ENCODE data around the gene LYRM7.

Gene LYRM7

GRCh38 chr5:131156957-131157356 lies 13.8 kb upstream of the LYRM7 start:
- peaks cover 33% of the 10 kb centered on the region for H3K36me3 ChIP-seq (ENCODE audit: insufficient read depth, low read length)
- H3K9me3 ChIP-seq (replicated peaks; ENCODE audit: low read length) = no peaks in the 10 kb centered on the region
- no peaks in the 10 kb centered on the region for H3K4me1 ChIP-seq (ENCODE audit: control insufficient read depth, insufficient read depth, low read length)
- no peak overlapping the region for H3K9ac ChIP-seq (ENCODE audit: low read depth, low read length)
- H3K4me3 ChIP-seq (ENCODE audit: low read length) = no peak overlapping the region
- no peaks in the 10 kb centered on the region for H3K27me3 ChIP-seq (ENCODE audit: control insufficient read depth, insufficient read depth, low read length)
- no peak overlapping the region for H3K4me2 ChIP-seq (ENCODE audit: low read length)

DNA sequence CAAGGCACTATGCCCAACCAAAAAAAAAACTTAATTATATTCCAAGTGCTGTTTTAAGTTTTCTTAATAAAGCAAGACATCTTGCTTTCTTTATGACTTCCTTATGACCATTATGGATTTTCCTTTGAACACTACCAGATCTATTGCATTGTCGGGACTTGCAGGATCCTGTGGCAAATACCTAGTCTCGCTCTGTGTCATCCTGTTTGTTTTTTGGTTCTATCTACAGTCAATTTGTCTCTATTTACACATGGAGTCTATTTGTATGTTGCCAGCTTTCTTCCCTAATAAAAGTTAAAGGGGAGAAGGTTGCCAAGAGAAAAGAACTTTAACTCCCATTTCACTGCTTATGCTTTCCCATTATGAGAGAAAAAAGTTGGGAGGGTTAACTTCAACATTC lies 10.6 kb upstream of the LYRM7 start:
- H3K36me3 ChIP-seq (ENCODE audit: insufficient read depth, low read length) = peaks cover 41% of the 10 kb centered on the region
- no peak overlapping the region for H3K4me2 ChIP-seq (ENCODE audit: low read length)
- no peaks in the 10 kb centered on the region for H3K9me3 ChIP-seq (replicated peaks; ENCODE audit: low read length)
- H3K27me3 ChIP-seq (ENCODE audit: control insufficient read depth, insufficient read depth, low read length) = no peaks in the 10 kb centered on the region
- H3K4me1 ChIP-seq (ENCODE audit: control insufficient read depth, insufficient read depth, low read length) = peaks cover 3% of the 10 kb centered on the region
- no peak overlapping the region for H3K4me3 ChIP-seq (ENCODE audit: low read length)
- no peak overlapping the region for H3K9ac ChIP-seq (ENCODE audit: low read depth, low read length)

DNA sequence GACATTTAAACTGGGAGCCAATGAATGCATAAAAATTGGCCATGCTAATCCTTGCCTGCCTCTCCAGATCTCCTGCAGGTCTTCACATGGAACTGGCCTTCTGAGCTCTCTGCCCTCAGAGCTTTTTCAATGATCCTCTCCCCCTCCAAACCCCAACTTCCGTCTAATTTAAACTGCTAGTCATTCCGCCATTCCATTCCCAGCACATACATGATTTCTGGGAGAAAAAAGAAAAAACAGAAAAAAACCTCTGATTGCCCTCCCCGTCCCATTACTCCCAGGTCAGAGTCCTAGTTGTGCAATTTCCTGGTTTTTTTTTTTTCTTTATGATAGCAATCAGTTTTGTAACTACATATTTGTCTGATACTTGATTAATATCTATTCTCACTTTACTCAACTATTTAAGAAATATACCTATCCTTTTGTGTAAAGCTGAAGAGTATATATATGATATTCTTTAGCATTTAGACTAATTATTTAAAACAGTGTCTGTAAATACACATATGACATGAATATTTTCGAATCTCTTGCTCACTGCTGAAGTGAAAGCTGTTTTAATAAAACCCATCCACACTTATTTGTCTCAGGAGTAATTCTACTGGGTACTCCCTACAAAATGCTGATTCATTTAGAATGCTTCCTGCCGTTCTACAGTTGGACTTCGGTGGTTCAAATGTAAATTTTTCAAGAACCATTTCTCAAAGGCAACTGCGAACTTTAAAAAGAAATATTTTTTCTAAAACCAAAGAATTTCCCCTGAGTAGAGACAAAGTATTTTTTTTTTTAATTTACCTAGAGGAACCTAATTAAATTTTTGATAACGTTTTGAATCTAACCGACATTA lies 7.2 kb upstream of the LYRM7 start:
- H3K27me3 ChIP-seq (ENCODE audit: control insufficient read depth, insufficient read depth, low read length) = no peaks in the 10 kb centered on the region
- peaks cover 9% of the 10 kb centered on the region for H3K4me1 ChIP-seq (ENCODE audit: control insufficient read depth, insufficient read depth, low read length)
- peak overlapping the region; percentile 97 for H3K4me3 ChIP-seq (ENCODE audit: low read length)
- H3K4me2 ChIP-seq (ENCODE audit: low read length) = peak overlapping the region; percentile 90
- H3K9me3 ChIP-seq (replicated peaks; ENCODE audit: low read length) = no peaks in the 10 kb centered on the region
- H3K36me3 ChIP-seq (ENCODE audit: insufficient read depth, low read length) = peaks cover 39% of the 10 kb centered on the region
- H3K9ac ChIP-seq (ENCODE audit: low read depth, low read length) = peak overlapping the region; percentile 99

GRCh38 chr5:131164191-131165118 lies 6.3 kb upstream of the LYRM7 start:
- Histone ChIP-seq H3K9ac (ENCODE audit: low read depth, low read length) (peak overlapping the region; percentile 99), H3K36me3 (ENCODE audit: insufficient read depth, low read length) (peaks cover 29% of the 10 kb centered on the region), H3K4me2 (ENCODE audit: low read length) (peak overlapping the region; percentile 90), H3K9me3 (replicated peaks; ENCODE audit: low read length) (no peaks in the 10 kb centered on the region), H3K4me3 (ENCODE audit: low read length) (peak overlapping the region; percentile 97), H3K4me1 (ENCODE audit: control insufficient read depth, insufficient read depth, low read length) (peaks cover 9% of the 10 kb centered on the region), H3K27me3 (ENCODE audit: control insufficient read depth, insufficient read depth, low read length) (no peaks in the 10 kb centered on the region)

DNA sequence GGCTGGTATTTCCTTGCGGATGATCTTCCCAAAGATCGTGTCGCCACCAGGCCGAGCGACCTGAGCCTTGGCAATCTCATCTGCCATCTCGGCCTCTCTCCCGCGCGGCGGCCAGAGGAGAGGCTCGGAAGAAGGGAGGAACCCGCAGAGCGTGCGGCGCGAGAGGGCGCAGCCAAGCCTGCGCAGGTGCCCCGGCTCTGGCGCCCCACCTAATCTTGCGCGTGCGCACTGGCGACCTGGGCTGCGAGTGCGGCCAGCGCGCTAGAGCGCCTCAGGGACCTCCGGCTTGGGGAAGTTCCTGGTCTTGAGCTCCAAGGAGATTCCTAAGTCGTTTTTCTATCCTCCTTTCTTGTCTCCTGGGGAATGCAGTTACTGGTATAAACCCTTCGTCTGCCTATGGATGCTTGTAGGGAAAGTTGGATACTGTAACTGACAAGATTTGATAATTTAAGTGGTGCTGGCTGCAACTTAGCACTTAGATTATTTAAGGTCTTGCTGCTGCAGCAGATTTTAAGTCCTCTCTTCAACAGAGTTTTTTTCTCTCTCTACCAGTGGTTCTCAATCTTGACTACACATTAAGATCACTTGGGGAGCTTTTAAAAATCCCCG lies 5.5 kb upstream of the LYRM7 start, which contains the start of gene HINT1:
HINT1 (minus strand) TSS at position 138 of the 609 bp plus-strand sequence; CDS start at position 87, 51 bp downstream.
- Histone ChIP-seq H3K4me2 (ENCODE audit: low read length) (peak within 1 kb of the TSS; percentile 90), H3K9me3 (replicated peaks; ENCODE audit: low read length) (no peaks in the 10 kb centered on the region), H3K36me3 (ENCODE audit: insufficient read depth, low read length) (peaks cover 21% of the 10 kb centered on the region), H3K9ac (ENCODE audit: low read depth, low read length) (peak within 1 kb of the TSS; percentile 99), H3K4me3 (ENCODE audit: low read length) (peak within 1 kb of the TSS; percentile 97), H3K27me3 (ENCODE audit: control insufficient read depth, insufficient read depth, low read length) (no peaks in the 10 kb centered on the region), H3K4me1 (ENCODE audit: control insufficient read depth, insufficient read depth, low read length) (peaks cover 13% of the 10 kb centered on the region)

DNA sequence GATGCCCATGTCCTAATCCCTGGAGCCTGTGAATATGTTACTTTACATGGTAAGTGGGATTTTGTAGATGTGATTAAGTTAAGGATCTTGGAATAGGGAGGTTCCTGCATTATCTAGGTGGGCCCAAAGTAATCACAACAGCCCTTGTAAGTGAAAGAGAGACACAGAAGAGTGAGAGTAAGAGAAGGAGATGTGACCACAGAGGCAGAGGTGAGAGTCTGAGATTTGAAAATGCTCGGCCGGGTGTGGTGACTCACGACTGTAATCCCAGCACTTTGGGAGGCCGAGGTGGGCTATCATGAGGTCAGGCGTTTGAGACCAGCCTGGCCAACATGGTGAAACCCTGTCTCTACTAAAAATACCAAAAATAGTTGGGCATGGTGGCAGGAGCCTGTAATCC lies 3.1 kb upstream of the LYRM7 start:
- Histone ChIP-seq H3K4me3 (ENCODE audit: low read length) (no peak overlapping the region), H3K27me3 (ENCODE audit: control insufficient read depth, insufficient read depth, low read length) (no peaks in the 10 kb centered on the region), H3K9ac (ENCODE audit: low read depth, low read length) (no peak overlapping the region), H3K4me1 (ENCODE audit: control insufficient read depth, insufficient read depth, low read length) (peaks cover 19% of the 10 kb centered on the region), H3K9me3 (replicated peaks; ENCODE audit: low read length) (no peaks in the 10 kb centered on the region), H3K4me2 (ENCODE audit: low read length) (no peak overlapping the region), H3K36me3 (ENCODE audit: insufficient read depth, low read length) (peaks cover 1% of the 10 kb centered on the region)

GRCh38 chr5:131169810-131170539 lies 769 bp upstream of the LYRM7 start:
- no peaks in the 10 kb centered on the region for H3K36me3 ChIP-seq (ENCODE audit: insufficient read depth, low read length)
- peaks cover 16% of the 10 kb centered on the region for H3K4me1 ChIP-seq (ENCODE audit: control insufficient read depth, insufficient read depth, low read length)
- no peaks in the 10 kb centered on the region for H3K27me3 ChIP-seq (ENCODE audit: control insufficient read depth, insufficient read depth, low read length)
- peak overlapping the region; percentile 77 for H3K4me3 ChIP-seq (ENCODE audit: low read length)
- peak overlapping the region; percentile 90 for H3K4me2 ChIP-seq (ENCODE audit: low read length)
- H3K9me3 ChIP-seq (replicated peaks; ENCODE audit: low read length) = no peaks in the 10 kb centered on the region
- peak overlapping the region; percentile 85 for H3K9ac ChIP-seq (ENCODE audit: low read depth, low read length)

GRCh38 chr5:131171276-131171810 lies 599 bp downstream of the LYRM7 start:
- Histone ChIP-seq H3K9ac (ENCODE audit: low read depth, low read length) (peak overlapping the region; percentile 77), H3K4me3 (ENCODE audit: low read length) (peak overlapping the region; percentile 79), H3K9me3 (replicated peaks; ENCODE audit: low read length) (no peaks in the 10 kb centered on the region), H3K4me2 (ENCODE audit: low read length) (peak overlapping the region; percentile 96), H3K27me3 (ENCODE audit: control insufficient read depth, insufficient read depth, low read length) (no peaks in the 10 kb centered on the region), H3K36me3 (ENCODE audit: insufficient read depth, low read length) (no peaks in the 10 kb centered on the region), H3K4me1 (ENCODE audit: control insufficient read depth, insufficient read depth, low read length) (peaks cover 10% of the 10 kb centered on the region)

- Histone ChIP-seq H3K4me3 (ENCODE audit: low read length) (no peak overlapping the region), H3K36me3 (ENCODE audit: insufficient read depth, low read length) (no peaks in the 10 kb centered on the region), H3K4me1 (ENCODE audit: control insufficient read depth, insufficient read depth, low read length) (no peaks in the 10 kb centered on the region), H3K4me2 (ENCODE audit: low read length) (no peak overlapping the region), H3K9ac (ENCODE audit: low read depth, low read length) (no peak overlapping the region), H3K9me3 (replicated peaks; ENCODE audit: low read length) (no peaks in the 10 kb centered on the region), H3K27me3 (ENCODE audit: control insufficient read depth, insufficient read depth, low read length) (no peaks in the 10 kb centered on the region)
Measured at GRCh38 chr5:131180407-131180806, 9.7 kb downstream of the LYRM7 start.

DNA sequence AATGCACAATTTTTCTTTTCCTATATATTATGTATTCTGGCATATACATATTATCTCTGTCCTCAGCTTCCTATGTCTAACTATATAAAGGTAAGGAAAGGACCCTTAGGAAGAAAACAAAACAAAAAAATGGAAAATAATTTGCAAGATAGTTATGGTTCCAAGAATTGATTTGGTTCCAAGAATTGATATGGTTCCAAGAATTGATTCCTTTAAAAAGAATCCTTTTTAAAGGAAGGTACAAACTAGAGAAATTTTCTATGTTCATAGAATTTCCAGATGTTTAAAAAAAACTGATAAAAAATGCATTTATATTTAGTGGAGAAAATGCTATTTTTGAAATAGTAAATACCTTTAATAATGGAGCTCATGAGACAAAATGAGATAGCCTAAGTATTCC lies 12.1 kb downstream of the LYRM7 start:
- Histone ChIP-seq H3K36me3 (ENCODE audit: insufficient read depth, low read length) (no peaks in the 10 kb centered on the region), H3K27me3 (ENCODE audit: control insufficient read depth, insufficient read depth, low read length) (no peaks in the 10 kb centered on the region), H3K4me3 (ENCODE audit: low read length) (no peak overlapping the region), H3K9ac (ENCODE audit: low read depth, low read length) (no peak overlapping the region), H3K4me1 (ENCODE audit: control insufficient read depth, insufficient read depth, low read length) (no peaks in the 10 kb centered on the region), H3K9me3 (replicated peaks; ENCODE audit: low read length) (no peaks in the 10 kb centered on the region), H3K4me2 (ENCODE audit: low read length) (no peak overlapping the region)

Measured in skeletal muscle satellite cell (primary cell).